GM06990 (cell line): ENCODE results near the gene UBE2E1.

Source experiments
- DNase-seq: peaks from one replicate; pipeline ENCODE4 v3.0.0-alpha.2; 2011; ENCODE audit not compliant: insufficient read length; ENCODE audit errors: extremely low read depth
- H3K27me3 ChIP-seq: replicated peaks from 2 replicates; pipeline ENCODE4 v1.6.0; 2011; ENCODE audit warnings: low read length; ENCODE audit not compliant: control insufficient read depth, insufficient read depth
- H3K36me3 ChIP-seq: 2 replicates; pipeline ENCODE4 v1.5.1; 2011; ENCODE audit warnings: low read length; ENCODE audit not compliant: control insufficient read depth, insufficient read depth
- H3K4me3 ChIP-seq: replicated peaks from 2 replicates; pipeline ENCODE4 v1.5.1; 2011; ENCODE audit warnings: low read depth, mild to moderate bottlenecking, control low read depth, low read length
- TF ChIP-seq, protein P1 (sequence below): IDR thresholded peaks from 2 replicates; pipeline ENCODE4 v1.5.1; 2011; ENCODE audit warnings: low read length, control low read depth, mild to moderate bottlenecking, inconsistent platforms; ENCODE audit not compliant: insufficient read depth, poor library complexity, severe bottlenecking

UBE2E1 gene

DNA sequence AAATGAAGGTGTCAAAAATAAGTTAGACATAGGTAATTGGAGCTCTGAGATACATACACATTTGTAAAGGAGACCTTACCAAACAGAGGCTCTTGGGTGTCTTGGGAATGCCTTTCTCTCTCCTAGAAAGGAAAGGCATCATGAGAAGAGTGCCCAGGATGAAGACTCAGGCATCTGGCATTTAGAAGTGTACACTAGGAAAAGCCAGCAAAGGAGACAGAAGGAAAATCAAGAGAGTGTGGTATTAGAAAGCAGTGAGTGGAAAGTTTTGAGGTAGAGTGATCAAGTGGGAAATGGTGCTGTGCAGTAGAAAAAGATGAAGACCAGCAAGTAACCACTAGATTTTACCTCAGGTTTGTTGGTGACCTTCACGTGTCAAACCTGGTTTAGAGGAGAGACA lies 16.1 kb downstream of the UBE2E1 start:
- no peak for DNase-seq

DNA sequence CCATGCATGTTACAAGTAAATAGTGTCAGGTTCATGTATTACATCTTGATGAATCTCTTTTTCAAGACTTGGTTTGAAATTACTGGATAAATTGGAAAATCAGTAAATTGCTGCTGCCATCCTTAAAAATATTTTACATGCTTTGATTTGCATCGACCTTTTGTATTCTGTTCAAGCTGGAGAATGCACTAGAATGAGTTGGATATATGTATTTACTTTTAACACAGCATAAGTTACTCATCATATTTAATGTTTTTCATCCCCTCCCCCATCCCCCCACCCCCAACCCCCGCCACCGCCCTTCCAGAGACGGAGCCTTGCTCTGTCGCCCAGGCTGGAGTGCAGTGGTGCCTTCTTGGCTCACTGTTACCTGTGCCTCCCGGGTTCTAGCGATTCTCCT lies 16.8 kb downstream of the UBE2E1 start:
- TF ChIP-seq, protein P1, sequence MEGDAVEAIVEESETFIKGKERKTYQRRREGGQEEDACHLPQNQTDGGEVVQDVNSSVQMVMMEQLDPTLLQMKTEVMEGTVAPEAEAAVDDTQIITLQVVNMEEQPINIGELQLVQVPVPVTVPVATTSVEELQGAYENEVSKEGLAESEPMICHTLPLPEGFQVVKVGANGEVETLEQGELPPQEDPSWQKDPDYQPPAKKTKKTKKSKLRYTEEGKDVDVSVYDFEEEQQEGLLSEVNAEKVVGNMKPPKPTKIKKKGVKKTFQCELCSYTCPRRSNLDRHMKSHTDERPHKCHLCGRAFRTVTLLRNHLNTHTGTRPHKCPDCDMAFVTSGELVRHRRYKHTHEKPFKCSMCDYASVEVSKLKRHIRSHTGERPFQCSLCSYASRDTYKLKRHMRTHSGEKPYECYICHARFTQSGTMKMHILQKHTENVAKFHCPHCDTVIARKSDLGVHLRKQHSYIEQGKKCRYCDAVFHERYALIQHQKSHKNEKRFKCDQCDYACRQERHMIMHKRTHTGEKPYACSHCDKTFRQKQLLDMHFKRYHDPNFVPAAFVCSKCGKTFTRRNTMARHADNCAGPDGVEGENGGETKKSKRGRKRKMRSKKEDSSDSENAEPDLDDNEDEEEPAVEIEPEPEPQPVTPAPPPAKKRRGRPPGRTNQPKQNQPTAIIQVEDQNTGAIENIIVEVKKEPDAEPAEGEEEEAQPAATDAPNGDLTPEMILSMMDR = no peak
- no peak overlapping the region for H3K4me3 ChIP-seq
- no peaks in the 10 kb centered on the region; the same call in 1 of the 2 replicates for H3K36me3 ChIP-seq
- H3K27me3 ChIP-seq = no peaks in the 10 kb centered on the region
- no peak for DNase-seq

More for the DNA sequence above, 16.1 kb downstream of the UBE2E1 start:
- Histone ChIP-seq H3K36me3 (no peaks in the 10 kb centered on the region; the same call in 1 of the 2 replicates), H3K27me3 (no peaks in the 10 kb centered on the region), H3K4me3 (no peak overlapping the region)
- TF ChIP-seq, protein P1 = no peak

DNA sequence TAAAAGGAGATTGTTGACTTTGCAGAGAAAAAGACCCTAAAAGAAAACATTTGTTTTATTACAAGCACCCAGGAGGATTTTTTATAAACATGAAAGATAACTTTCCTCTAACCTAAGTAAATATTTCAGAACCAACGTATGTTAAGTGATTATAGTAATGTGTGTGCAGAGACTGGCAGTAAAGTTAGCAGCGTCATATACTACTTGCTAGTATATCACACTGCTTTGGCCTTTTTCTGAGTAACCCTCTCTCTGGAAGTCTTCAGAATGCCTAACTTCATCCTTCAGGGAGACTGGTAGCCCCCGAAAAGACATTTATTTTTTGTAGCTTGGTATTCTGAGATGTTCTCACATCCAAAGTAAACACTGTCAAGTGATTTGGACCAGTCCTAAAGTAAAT lies 17.9 kb downstream of the UBE2E1 start:
- TF ChIP-seq, protein P1 = no peak
- no peak for DNase-seq
- Histone ChIP-seq H3K4me3 (no peak overlapping the region), H3K36me3 (no peaks in the 10 kb centered on the region; the same call in 1 of the 2 replicates), H3K27me3 (no peaks in the 10 kb centered on the region)

DNA sequence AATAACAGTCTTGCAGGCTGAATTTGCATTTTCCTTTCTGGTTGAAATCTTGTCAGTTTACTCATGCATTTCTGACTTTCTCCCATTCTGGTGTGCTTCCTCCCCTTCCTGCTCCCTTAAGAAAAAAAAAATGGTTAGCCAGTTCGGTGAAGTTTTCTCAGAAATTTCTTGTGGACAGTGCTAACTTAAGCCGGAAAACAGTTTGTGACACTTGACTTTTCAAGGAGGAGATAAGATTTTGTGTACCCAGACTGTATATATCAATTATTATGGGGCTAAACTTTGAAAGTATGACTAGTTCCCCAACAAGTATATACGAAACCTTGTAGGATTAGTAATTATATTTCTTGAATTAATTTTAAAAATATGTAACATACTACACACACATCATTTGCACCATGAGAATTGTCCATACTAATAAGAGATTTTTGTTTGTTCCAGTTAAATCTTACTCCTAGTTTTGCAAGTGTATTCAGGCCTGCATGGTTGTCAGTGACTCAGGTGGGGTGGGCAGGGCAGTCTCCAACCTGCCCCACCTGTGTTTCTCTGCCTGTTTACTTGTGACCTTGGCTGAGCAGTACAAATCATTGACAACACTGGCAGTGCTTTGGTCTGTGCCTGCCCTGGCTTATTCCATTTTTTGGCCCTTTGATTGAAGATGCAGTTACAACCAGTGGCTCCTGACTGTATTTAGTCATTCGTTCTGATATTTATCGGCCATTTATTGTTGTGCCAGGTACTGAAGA lies 19.1 kb downstream of the UBE2E1 start:
- Histone ChIP-seq H3K4me3 (no peak overlapping the region), H3K27me3 (no peaks in the 10 kb centered on the region), H3K36me3 (no peaks in the 10 kb centered on the region; the same call in 1 of the 2 replicates)
- TF ChIP-seq, protein P1 = no peak
- DNase-seq = no peak

DNA sequence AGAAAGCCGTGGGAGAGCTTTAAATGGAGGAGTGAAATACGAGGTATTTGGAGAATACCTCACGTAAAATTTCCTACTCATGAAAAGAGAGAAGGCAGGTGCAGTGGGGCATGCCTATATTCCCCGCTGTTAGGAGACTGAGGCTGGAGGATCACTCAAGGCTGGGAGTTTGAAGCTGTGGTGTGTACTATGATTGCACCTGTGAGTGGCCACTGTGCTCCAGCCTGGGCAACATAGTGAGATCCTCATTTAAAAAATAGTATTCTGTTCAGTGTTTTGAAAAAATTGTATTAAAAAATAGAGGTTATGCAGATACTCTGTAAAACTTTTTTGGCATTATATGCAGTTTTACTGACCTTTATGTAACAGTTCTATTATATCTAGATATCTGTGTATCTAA lies 20.0 kb downstream of the UBE2E1 start:
- no peaks in the 10 kb centered on the region for H3K27me3 ChIP-seq
- DNase-seq = no peak
- H3K36me3 ChIP-seq = no peaks in the 10 kb centered on the region; the same call in 1 of the 2 replicates
- no peak overlapping the region for H3K4me3 ChIP-seq
- TF ChIP-seq, protein P1 = no peak
